ENCODE data around the gene SFTPB.

SFTPB gene

DNA sequence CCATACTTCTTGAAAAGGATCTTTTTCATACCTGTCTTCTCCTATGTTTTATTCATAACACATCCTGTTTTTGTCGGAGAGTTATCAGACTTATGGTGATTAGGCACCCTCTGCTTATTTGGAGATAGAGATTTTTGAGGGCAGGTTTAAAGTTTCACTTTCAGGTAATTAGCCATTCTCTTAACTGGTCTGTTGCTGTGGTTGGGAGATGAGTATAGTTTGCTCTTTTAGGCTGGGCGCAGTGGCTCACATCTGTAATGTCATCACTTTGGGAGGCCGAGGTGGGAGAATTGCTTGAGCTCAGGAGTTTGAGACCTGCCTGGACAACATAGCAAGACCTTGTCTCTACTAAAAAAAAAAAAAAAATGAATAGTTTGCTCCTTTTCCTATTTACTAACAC, 25.3 kb downstream of the SFTPB start:
- H3K18ac ChIP-seq (ENCODE audit: low read length): no peak overlapping the region
- H2BK15ac ChIP-seq (replicated peaks; ENCODE audit: low read depth): no peak overlapping the region
- no peaks in the 10 kb centered on the region for H3K27me3 ChIP-seq (ENCODE audit: insufficient read depth, low read length, poor library complexity)
- H3K79me1 ChIP-seq (ENCODE audit: low read length): no peaks in the 10 kb centered on the region
- no peak overlapping the region for H4K5ac ChIP-seq (ENCODE audit: low read length)
- H3K4me2 ChIP-seq (ENCODE audit: low read length): no peak overlapping the region
- no peaks in the 10 kb centered on the region for H3K79me2 ChIP-seq (ENCODE audit: control insufficient read depth, insufficient read depth, low read length)
- H4K8ac ChIP-seq (ENCODE audit: low read depth, low read length): no peak overlapping the region
- H3K23ac ChIP-seq (ENCODE audit: low read length): no peak overlapping the region
- H3K4me1 ChIP-seq (ENCODE audit: control insufficient read depth, low read depth, low read length): no peaks in the 10 kb centered on the region
- no peak overlapping the region for H3K4me3 ChIP-seq (ENCODE audit: low read length)
- H3K27ac ChIP-seq (ENCODE audit: low read depth, low read length): no peak overlapping the region
- no peak overlapping the region for H3K4ac ChIP-seq (ENCODE audit: low read depth, low read length)
- WGBS (ENCODE audit: extremely low coverage, insufficient coverage, low lambda C conversion rate): no CpG with 5 or more reads among the region's 3 CpGs
- no peak overlapping the region for H3K9ac ChIP-seq (ENCODE audit: low read length)
- no peak overlapping the region for H3K56ac ChIP-seq (ENCODE audit: low read length)
- H2BK5ac ChIP-seq (ENCODE audit: low read length): no peak overlapping the region
- no peak overlapping the region for H2BK120ac ChIP-seq (ENCODE audit: low read depth, low read length)
- H2AK5ac ChIP-seq (ENCODE audit: low read length): no peak overlapping the region
- H3K36me3 ChIP-seq (ENCODE audit: control insufficient read depth, insufficient read depth, low read length): peaks cover 28% of the 10 kb centered on the region
- DNase-seq: no peak

GRCh38 chr2:85635636-85636035, 32.4 kb downstream of the SFTPB start:
- Histone ChIP-seq H3K36me3 (ENCODE audit: control insufficient read depth, insufficient read depth, low read length) (peaks cover 23% of the 10 kb centered on the region), H4K5ac (ENCODE audit: low read length) (no peak overlapping the region), H3K27me3 (ENCODE audit: insufficient read depth, low read length, poor library complexity) (no peaks in the 10 kb centered on the region), H3K9ac (ENCODE audit: low read length) (no peak overlapping the region), H3K4me2 (ENCODE audit: low read length) (no peak overlapping the region), H3K18ac (ENCODE audit: low read length) (no peak overlapping the region), H3K4me1 (ENCODE audit: control insufficient read depth, low read depth, low read length) (no peaks in the 10 kb centered on the region), H3K79me2 (ENCODE audit: control insufficient read depth, insufficient read depth, low read length) (no peaks in the 10 kb centered on the region), H2BK5ac (ENCODE audit: low read length) (no peak overlapping the region), H3K23ac (ENCODE audit: low read length) (no peak overlapping the region), H3K27ac (ENCODE audit: low read depth, low read length) (no peak overlapping the region), H3K4me3 (ENCODE audit: low read length) (no peak overlapping the region), H2BK15ac (replicated peaks; ENCODE audit: low read depth) (no peak overlapping the region), H2AK5ac (ENCODE audit: low read length) (no peak overlapping the region), H3K79me1 (ENCODE audit: low read length) (no peaks in the 10 kb centered on the region), H3K4ac (ENCODE audit: low read depth, low read length) (no peak overlapping the region), H3K56ac (ENCODE audit: low read length) (no peak overlapping the region), H2BK120ac (ENCODE audit: low read depth, low read length) (no peak overlapping the region), H4K8ac (ENCODE audit: low read depth, low read length) (no peak overlapping the region)
- no peak for DNase-seq
- WGBS (ENCODE audit: extremely low coverage, insufficient coverage, low lambda C conversion rate): no CpG with 5 or more reads among the region's 4 CpGs

- H3K4ac ChIP-seq (ENCODE audit: low read depth, low read length): no peak overlapping the region
- no peak for DNase-seq
- peaks cover 26% of the 10 kb centered on the region for H3K36me3 ChIP-seq (ENCODE audit: control insufficient read depth, insufficient read depth, low read length)
- no peak overlapping the region for H3K4me2 ChIP-seq (ENCODE audit: low read length)
- no peak overlapping the region for H2BK120ac ChIP-seq (ENCODE audit: low read depth, low read length)
- H2BK15ac ChIP-seq (replicated peaks; ENCODE audit: low read depth): no peak overlapping the region
- no peaks in the 10 kb centered on the region for H3K79me1 ChIP-seq (ENCODE audit: low read length)
- H3K27me3 ChIP-seq (ENCODE audit: insufficient read depth, low read length, poor library complexity): no peaks in the 10 kb centered on the region
- no peak overlapping the region for H4K5ac ChIP-seq (ENCODE audit: low read length)
- H3K79me2 ChIP-seq (ENCODE audit: control insufficient read depth, insufficient read depth, low read length): no peaks in the 10 kb centered on the region
- H2AK5ac ChIP-seq (ENCODE audit: low read length): no peak overlapping the region
- no peak overlapping the region for H4K8ac ChIP-seq (ENCODE audit: low read depth, low read length)
- H3K18ac ChIP-seq (ENCODE audit: low read length): no peak overlapping the region
- no peak overlapping the region for H3K4me3 ChIP-seq (ENCODE audit: low read length)
- WGBS (ENCODE audit: extremely low coverage, insufficient coverage, low lambda C conversion rate): no CpG with 5 or more reads among the region's 8 CpGs
- no peak overlapping the region for H3K27ac ChIP-seq (ENCODE audit: low read depth, low read length)
- no peak overlapping the region for H3K9ac ChIP-seq (ENCODE audit: low read length)
- no peak overlapping the region for H3K56ac ChIP-seq (ENCODE audit: low read length)
- no peak overlapping the region for H2BK5ac ChIP-seq (ENCODE audit: low read length)
- no peaks in the 10 kb centered on the region for H3K4me1 ChIP-seq (ENCODE audit: control insufficient read depth, low read depth, low read length)
- no peak overlapping the region for H3K23ac ChIP-seq (ENCODE audit: low read length)
Observed at GRCh38 chr2:85635011-85635410, 33.0 kb downstream of the SFTPB start.

- no peaks in the 10 kb centered on the region for H3K27me3 ChIP-seq (ENCODE audit: insufficient read depth, low read length, poor library complexity)
- no peak overlapping the region for H3K27ac ChIP-seq (ENCODE audit: low read depth, low read length)
- no peak for DNase-seq
- no peak overlapping the region for H3K23ac ChIP-seq (ENCODE audit: low read length)
- H3K79me1 ChIP-seq (ENCODE audit: low read length): no peaks in the 10 kb centered on the region
- H3K4me2 ChIP-seq (ENCODE audit: low read length): no peak overlapping the region
- H3K56ac ChIP-seq (ENCODE audit: low read length): no peak overlapping the region
- H2BK120ac ChIP-seq (ENCODE audit: low read depth, low read length): no peak overlapping the region
- no CpG with 5 or more reads among the region's 3 CpGs for WGBS (ENCODE audit: extremely low coverage, insufficient coverage, low lambda C conversion rate)
- no peak overlapping the region for H4K8ac ChIP-seq (ENCODE audit: low read depth, low read length)
- H3K4ac ChIP-seq (ENCODE audit: low read depth, low read length): no peak overlapping the region
- no peaks in the 10 kb centered on the region for H3K79me2 ChIP-seq (ENCODE audit: control insufficient read depth, insufficient read depth, low read length)
- H2BK5ac ChIP-seq (ENCODE audit: low read length): no peak overlapping the region
- no peak overlapping the region for H2BK15ac ChIP-seq (replicated peaks; ENCODE audit: low read depth)
- no peak overlapping the region for H3K4me3 ChIP-seq (ENCODE audit: low read length)
- H2AK5ac ChIP-seq (ENCODE audit: low read length): no peak overlapping the region
- H3K4me1 ChIP-seq (ENCODE audit: control insufficient read depth, low read depth, low read length): no peaks in the 10 kb centered on the region
- no peak overlapping the region for H4K5ac ChIP-seq (ENCODE audit: low read length)
- H3K18ac ChIP-seq (ENCODE audit: low read length): no peak overlapping the region
- H3K36me3 ChIP-seq (ENCODE audit: control insufficient read depth, insufficient read depth, low read length): peaks cover 18% of the 10 kb centered on the region
- H3K9ac ChIP-seq (ENCODE audit: low read length): no peak overlapping the region
Observed at GRCh38 chr2:85631316-85631715, 36.7 kb downstream of the SFTPB start.

GRCh38 chr2:85628658-85629057, 39.3 kb downstream of the SFTPB start:
- Histone ChIP-seq H3K27ac (ENCODE audit: low read depth, low read length) (no peak overlapping the region), H3K27me3 (ENCODE audit: insufficient read depth, low read length, poor library complexity) (no peaks in the 10 kb centered on the region), H3K4me1 (ENCODE audit: control insufficient read depth, low read depth, low read length) (no peaks in the 10 kb centered on the region), H3K36me3 (ENCODE audit: control insufficient read depth, insufficient read depth, low read length) (peaks cover 27% of the 10 kb centered on the region), H3K23ac (ENCODE audit: low read length) (no peak overlapping the region), H2AK5ac (ENCODE audit: low read length) (no peak overlapping the region), H4K5ac (ENCODE audit: low read length) (no peak overlapping the region), H3K79me2 (ENCODE audit: control insufficient read depth, insufficient read depth, low read length) (no peaks in the 10 kb centered on the region), H2BK120ac (ENCODE audit: low read depth, low read length) (no peak overlapping the region), H4K8ac (ENCODE audit: low read depth, low read length) (no peak overlapping the region), H3K56ac (ENCODE audit: low read length) (no peak overlapping the region), H2BK15ac (replicated peaks; ENCODE audit: low read depth) (no peak overlapping the region), H3K4ac (ENCODE audit: low read depth, low read length) (no peak overlapping the region), H3K79me1 (ENCODE audit: low read length) (no peaks in the 10 kb centered on the region), H2BK5ac (ENCODE audit: low read length) (no peak overlapping the region), H3K4me2 (ENCODE audit: low read length) (no peak overlapping the region), H3K18ac (ENCODE audit: low read length) (no peak overlapping the region), H3K4me3 (ENCODE audit: low read length) (no peak overlapping the region), H3K9ac (ENCODE audit: low read length) (no peak overlapping the region)
- WGBS (ENCODE audit: extremely low coverage, insufficient coverage, low lambda C conversion rate): no CpG with 5 or more reads among the region's 2 CpGs
- no peak for DNase-seq

- no peak overlapping the region for H2BK15ac ChIP-seq (replicated peaks; ENCODE audit: low read depth)
- no peak overlapping the region for H3K56ac ChIP-seq (ENCODE audit: low read length)
- peaks cover 6% of the 10 kb centered on the region for H3K79me1 ChIP-seq (ENCODE audit: low read length)
- no peak overlapping the region for H3K9ac ChIP-seq (ENCODE audit: low read length)
- no peak overlapping the region for H3K4me2 ChIP-seq (ENCODE audit: low read length)
- H3K27ac ChIP-seq (ENCODE audit: low read depth, low read length): no peak overlapping the region
- no peak overlapping the region for H4K8ac ChIP-seq (ENCODE audit: low read depth, low read length)
- no peak overlapping the region for H4K5ac ChIP-seq (ENCODE audit: low read length)
- H3K18ac ChIP-seq (ENCODE audit: low read length): no peak overlapping the region
- WGBS (ENCODE audit: extremely low coverage, insufficient coverage, low lambda C conversion rate): no CpG with 5 or more reads among the region's 5 CpGs
- H3K4ac ChIP-seq (ENCODE audit: low read depth, low read length): no peak overlapping the region
- no peaks in the 10 kb centered on the region for H3K27me3 ChIP-seq (ENCODE audit: insufficient read depth, low read length, poor library complexity)
- H3K36me3 ChIP-seq (ENCODE audit: control insufficient read depth, insufficient read depth, low read length): peaks cover 26% of the 10 kb centered on the region
- H2AK5ac ChIP-seq (ENCODE audit: low read length): no peak overlapping the region
- H2BK120ac ChIP-seq (ENCODE audit: low read depth, low read length): no peak overlapping the region
- no peak overlapping the region for H3K23ac ChIP-seq (ENCODE audit: low read length)
- peaks cover 2% of the 10 kb centered on the region for H3K79me2 ChIP-seq (ENCODE audit: control insufficient read depth, insufficient read depth, low read length)
- H3K4me3 ChIP-seq (ENCODE audit: low read length): no peak overlapping the region
- DNase-seq: no peak
- no peaks in the 10 kb centered on the region for H3K4me1 ChIP-seq (ENCODE audit: control insufficient read depth, low read depth, low read length)
- H2BK5ac ChIP-seq (ENCODE audit: low read length): no peak overlapping the region
Observed at GRCh38 chr2:85623991-85624390, 44.0 kb downstream of the SFTPB start.

All from mesendoderm (in vitro differentiated cells).